MM.1S (cell line): Measurements from ENCODE around the gene WFDC1.

Experiments used
- DNase-seq: peaks from one replicate; pipeline ENCODE4 v3.0.0-alpha.2; 2015
- H2AFZ ChIP-seq: fragments of 300-600 bp; sonication (generic); 2 replicates; pipeline ENCODE4 v1.6.0; 2016; ENCODE audit warnings: antibody characterized with exemption, low read length
- H3F3A ChIP-seq: fragments of 300-600 bp; sonication (generic); 2 replicates; pipeline ENCODE4 v1.6.1; 2016; ENCODE audit warnings: mild to moderate bottlenecking, antibody characterized with exemption, low read length, moderate library complexity, mixed read lengths; ENCODE audit not compliant: insufficient read depth
- H3K27ac ChIP-seq: fragments of 300-600 bp; sonication (generic); 2 replicates; pipeline ENCODE4 v1.5.1; 2016; ENCODE audit warnings: mild to moderate bottlenecking, low read length
- H3K27me3 ChIP-seq: fragments of 300-600 bp; sonication (generic); replicated peaks from 2 replicates; pipeline ENCODE4 v1.6.0; 2016; ENCODE audit warnings: low read length; ENCODE audit not compliant: insufficient read depth
- H3K36me3 ChIP-seq: fragments of 300-600 bp; sonication (generic); replicated peaks from 2 replicates; pipeline ENCODE4 v1.6.1; 2016; ENCODE audit warnings: mild to moderate bottlenecking, low read length, mixed read lengths; ENCODE audit not compliant: insufficient read depth
- H3K4me1 ChIP-seq: fragments of 300-600 bp; sonication (generic); 2 replicates; pipeline ENCODE4 v1.6.1; 2016; ENCODE audit warnings: low read length, mixed read lengths
- H3K4me2 ChIP-seq: fragments of 300-600 bp; sonication (generic); 2 replicates; pipeline ENCODE4 v1.6.0; 2016; ENCODE audit warnings: low read depth, low read length
- H3K4me3 ChIP-seq: fragments of 300-600 bp; sonication (generic); 2 replicates; pipeline ENCODE4 v1.5.1; 2016; ENCODE audit warnings: low read length, mixed read lengths
- H3K79me2 ChIP-seq: fragments of 300-600 bp; sonication (generic); 2 replicates; pipeline ENCODE4 v1.6.1; 2016; ENCODE audit warnings: mixed run types, low read length, mixed read lengths
- H3K9ac ChIP-seq: fragments of 300-600 bp; sonication (generic); 2 replicates; pipeline ENCODE4 v1.6.1; 2016; ENCODE audit warnings: low read length, mixed read lengths
- H3K9me2 ChIP-seq: fragments of 300-600 bp; sonication (generic); replicated peaks from 2 replicates; pipeline ENCODE4 v1.6.1; 2016; ENCODE audit warnings: mild to moderate bottlenecking, low read length, mixed read lengths; ENCODE audit not compliant: insufficient read depth
- H3K9me3 ChIP-seq: fragments of 300-600 bp; sonication (generic); replicated peaks from 2 replicates; pipeline ENCODE4 v1.6.1; 2016; ENCODE audit warnings: mild to moderate bottlenecking, low read length, mixed read lengths; ENCODE audit not compliant: insufficient read depth
- H4K20me1 ChIP-seq: fragments of 300-600 bp; sonication (generic); 2 replicates; pipeline ENCODE4 v1.6.1; 2016; ENCODE audit warnings: mild to moderate bottlenecking, low read length, moderate library complexity, mixed read lengths; ENCODE audit not compliant: insufficient read depth
- CTCF ChIP-seq: fragments of 300-600 bp; sonication (generic); IDR thresholded peaks from 2 replicates; pipeline ENCODE4 v1.5.1; 2016; ENCODE audit warnings: antibody characterized with exemption, low read length, mixed read lengths
- EZH2 ChIP-seq: fragments of 300-600 bp; sonication (generic); optimal IDR thresholded peaks from 2 replicates; pipeline ENCODE3; 2017; ENCODE audit warnings: low read depth, mild to moderate bottlenecking, antibody characterized with exemption, low read length, mixed read lengths
- EZH2phosphoT487 ChIP-seq: fragments of 300-600 bp; sonication (generic); IDR thresholded peaks from 2 replicates; pipeline ENCODE4 v1.6.1; 2018; ENCODE audit warnings: antibody characterized with exemption, low read length

Gene WFDC1

DNA sequence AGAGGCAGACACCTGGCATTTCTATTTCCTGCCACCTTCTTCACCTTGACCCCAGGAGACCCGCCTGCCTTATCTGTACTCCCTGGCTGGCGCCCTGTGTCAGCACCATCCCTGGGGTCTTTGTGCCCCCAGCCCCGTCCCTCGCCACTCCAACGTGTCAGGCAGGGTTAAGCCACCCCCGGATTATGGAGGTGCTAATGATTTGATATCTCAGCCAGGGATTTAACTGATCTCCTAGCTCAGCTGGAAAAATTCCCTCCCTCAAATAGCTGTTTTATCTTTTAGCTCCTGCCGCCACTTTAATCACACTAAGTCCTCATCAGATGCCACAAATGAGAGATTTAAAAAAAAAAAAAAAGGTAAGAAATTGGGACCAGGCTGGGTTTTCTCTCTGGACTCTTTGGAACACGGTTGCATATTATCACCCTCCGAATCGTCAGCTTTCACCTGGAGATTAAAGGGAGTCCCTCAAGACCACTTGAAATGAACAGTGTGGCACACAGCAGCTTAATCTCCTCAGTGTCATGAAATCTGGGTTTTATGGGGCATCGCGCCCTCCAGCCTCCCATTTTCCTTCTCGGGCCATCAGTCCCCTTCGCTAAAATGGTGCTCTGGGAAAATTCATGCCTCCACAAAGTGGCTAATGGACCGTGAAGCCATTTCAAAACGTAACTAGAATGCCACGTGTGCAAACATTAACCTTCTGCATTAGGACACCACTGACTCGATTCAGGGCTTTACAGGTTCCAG is 26.2 kb upstream of the WFDC1 start:
- H3K9ac ChIP-seq: no peak overlapping the region
- H3K4me1 ChIP-seq: no peaks in the 10 kb centered on the region
- peaks cover 3% of the 10 kb centered on the region for H3K27me3 ChIP-seq
- DNase-seq: no peak
- no peaks in the 10 kb centered on the region for H4K20me1 ChIP-seq
- H3K36me3 ChIP-seq: no peaks in the 10 kb centered on the region
- no peaks in the 10 kb centered on the region for H3F3A ChIP-seq
- no peak overlapping the region for H3K4me3 ChIP-seq
- no peaks in the 10 kb centered on the region for H3K9me2 ChIP-seq
- TF ChIP-seq CTCF (no peak), EZH2 (no peak), EZH2phosphoT487 (no peak)
- no peaks in the 10 kb centered on the region for H3K79me2 ChIP-seq
- no peak overlapping the region for H3K27ac ChIP-seq
- no peaks in the 10 kb centered on the region for H3K9me3 ChIP-seq
- H2AFZ ChIP-seq: no peak overlapping the region
- no peak overlapping the region for H3K4me2 ChIP-seq

GRCh38 chr16:84270071-84270470 is 24.6 kb upstream of the WFDC1 start:
- Histone ChIP-seq H3F3A (no peaks in the 10 kb centered on the region), H3K79me2 (no peaks in the 10 kb centered on the region), H3K4me1 (no peaks in the 10 kb centered on the region), H3K9ac (no peak overlapping the region), H3K36me3 (no peaks in the 10 kb centered on the region), H3K4me2 (no peak overlapping the region), H4K20me1 (no peaks in the 10 kb centered on the region), H3K27me3 (peaks cover 15% of the 10 kb centered on the region), H3K27ac (no peak overlapping the region), H2AFZ (no peak overlapping the region), H3K9me2 (no peaks in the 10 kb centered on the region), H3K9me3 (no peaks in the 10 kb centered on the region), H3K4me3 (no peak overlapping the region)
- TF ChIP-seq EZH2phosphoT487 (no peak), EZH2 (no peak), CTCF (no peak)
- DNase-seq: no peak

DNA sequence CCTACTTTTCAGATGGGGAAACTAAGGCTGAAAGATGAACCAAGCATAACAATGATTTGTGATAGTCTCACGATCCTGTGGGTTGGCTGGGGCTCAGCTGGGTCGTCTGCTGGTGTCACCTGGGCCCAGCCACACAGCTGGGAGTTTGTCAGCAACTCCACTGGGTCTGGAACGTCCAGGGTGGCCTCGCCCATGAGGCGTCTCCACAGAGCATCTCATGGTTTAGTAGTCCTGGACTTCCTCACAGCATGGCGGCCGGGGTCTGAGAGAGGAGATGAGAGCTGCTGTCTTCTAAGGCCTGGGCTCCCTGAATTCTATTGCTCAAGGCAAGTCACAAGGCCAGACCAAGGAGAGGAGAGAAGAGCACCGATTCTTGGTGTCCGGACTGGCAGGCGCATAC is 24.1 kb upstream of the WFDC1 start:
- H4K20me1 ChIP-seq: no peaks in the 10 kb centered on the region
- H3K79me2 ChIP-seq: no peaks in the 10 kb centered on the region
- H3K4me3 ChIP-seq: no peak overlapping the region
- no peaks in the 10 kb centered on the region for H3K36me3 ChIP-seq
- H3K27ac ChIP-seq: no peak overlapping the region
- no peak for DNase-seq
- no peak overlapping the region for H3K4me2 ChIP-seq
- TF ChIP-seq EZH2: no peak
- TF ChIP-seq EZH2phosphoT487: no peak
- TF ChIP-seq CTCF: no peak
- no peaks in the 10 kb centered on the region for H3F3A ChIP-seq
- H3K4me1 ChIP-seq: no peaks in the 10 kb centered on the region
- H3K9me3 ChIP-seq: no peaks in the 10 kb centered on the region
- H3K9me2 ChIP-seq: no peaks in the 10 kb centered on the region
- peaks cover 15% of the 10 kb centered on the region for H3K27me3 ChIP-seq
- H3K9ac ChIP-seq: no peak overlapping the region
- no peak overlapping the region for H2AFZ ChIP-seq
